HCT116 (cell line): ENCODE results near the gene MRPL37. TPM values are rescaled to one million over a fixed set of nuclear protein-coding genes. Genes with fewer than 3 reads are reported as not detected.

Source experiments
- ATAC-seq: fragments of 200-7000 bp; cut with Tn5 transposase; 2 replicates; pipeline ENCODE4 v1.9.1; 2020; ENCODE audit warnings: mild to moderate bottlenecking, moderate library complexity
- BruUV-seq: library from RNA; stranded (reverse); fragments of 400-500 nt; replicated peaks from 2 replicates; lab custom pipeline; 2021; lab: Mats Ljungman, UMichigan
- CTCF ChIA-PET: fragments of 300-600 bp; sonication (Branson Sonifier 250); formaldehyde crosslinking; loops from one replicate; lab custom pipeline; 2021; ENCODE audit warnings: antibody characterized with exemption; lab: Charles Lee
- POLR2A ChIA-PET: fragments of 300-600, 350-600 bp; sonication (Branson Sonifier 250); formaldehyde crosslinking; loops from one replicate; lab custom pipeline; 2021; ENCODE audit warnings: antibody characterized with exemption; lab: Charles Lee
- RAD21 ChIA-PET, 2 experiments: fragments of 300-600 bp; sonication (Branson Sonifier 250); formaldehyde crosslinking; loops; one replicate each; lab custom pipeline; 2023; ENCODE audit warnings: low total read pairs in 2 of 2; ENCODE audit not compliant: uncharacterized antibody in 2 of 2, unreplicated experiment in 2 of 2, low non-redundant PET in 1 of 2; lab: Charles Lee
- DNase-seq: peaks from one replicate; pipeline ENCODE4 v3.0.0-alpha.2; 2010; ENCODE audit warnings: low read depth, low spot score
- H2AFZ ChIP-seq: fragments of 200-600 bp; shearing (Covaris generic), sonication (generic); 2 replicates; pipeline ENCODE4 v1.6.1; 2017; ENCODE audit warnings: low read depth, mixed run types, mixed read lengths, antibody characterized with exemption, low read length; ENCODE audit not compliant: poor library complexity, severe bottlenecking
- H3K27ac ChIP-seq: 2 replicates; pipeline ENCODE4 v1.5.1; 2012; ENCODE audit warnings: low read depth, low read length
- H3K27me3 ChIP-seq: fragments of 200-600 bp; sonication (generic); 2 replicates; pipeline ENCODE4 v1.6.1; 2016; ENCODE audit warnings: mixed run types, low read length, mixed read lengths; ENCODE audit not compliant: insufficient read depth
- H3K36me3 ChIP-seq, 2 experiments: fragments of 200-500 bp in 1 of 2; fragments of 200-600 bp in 1 of 2; sonication (Bioruptor generic) in 1 of 2; sonication (generic) in 1 of 2; 2 replicates each; pipeline versions ENCODE4 v1.5.1 to v1.6.1; 2014 to 2016; ENCODE audit warnings: low read length in 2 of 2, inconsistent platforms in 1 of 2, mixed read lengths in 1 of 2, mixed run types in 1 of 2; ENCODE audit not compliant: insufficient read depth in 2 of 2, control insufficient read depth in 1 of 2
- H3K4me1 ChIP-seq, 2 experiments: fragments of 200-600 bp in 1 of 2; sonication (generic) in 1 of 2; 2 replicates each; pipeline versions ENCODE4 v1.5.1 to v1.6.1; 2012 to 2017; ENCODE audit warnings: low read length in 2 of 2, inconsistent platforms in 1 of 2, mild to moderate bottlenecking in 1 of 2, mixed read lengths in 1 of 2, mixed run types in 1 of 2, moderate library complexity in 1 of 2; ENCODE audit not compliant: insufficient read depth in 2 of 2, control insufficient read depth in 1 of 2
- H3K4me2 ChIP-seq: fragments of 200-600 bp; sonication (generic); 2 replicates; pipeline ENCODE4 v1.6.1; 2017; ENCODE audit warnings: mixed run types, low read length, mixed read lengths
- H3K4me3 ChIP-seq, 2 experiments: fragments of 200-600 bp in 1 of 2; sonication (generic) in 1 of 2; replicated peaks in 1 of 2; 2 replicates each; pipeline ENCODE4 v1.5.1; 2011 to 2016; ENCODE audit warnings: low read length in 2 of 2, control low read depth in 1 of 2, low read depth in 1 of 2, mild to moderate bottlenecking in 1 of 2, mixed read lengths in 1 of 2, mixed run types in 1 of 2
- H3K79me2 ChIP-seq: fragments of 200-600 bp; sonication (generic); 2 replicates; pipeline ENCODE4 v1.6.1; 2017; ENCODE audit warnings: mild to moderate bottlenecking, mixed run types, low read length, moderate library complexity, mixed read lengths; ENCODE audit not compliant: insufficient read depth
- H3K9ac ChIP-seq: fragments of 200-600 bp; sonication (generic); 2 replicates; pipeline ENCODE4 v1.6.1; 2016; ENCODE audit warnings: low read length, mixed read lengths
- H3K9me2 ChIP-seq: fragments of 200-600 bp; sonication (generic), shearing (Covaris generic); 2 replicates; pipeline ENCODE4 v1.6.1; 2017; ENCODE audit warnings: mixed run types, mild to moderate bottlenecking, moderate library complexity; ENCODE audit not compliant: insufficient read depth
- H3K9me3 ChIP-seq, 2 experiments: fragments of 200-500 bp in 1 of 2; fragments of 200-600 bp in 1 of 2; sonication (Bioruptor generic) in 1 of 2; sonication (generic) in 1 of 2; 2 replicates each; pipeline ENCODE4 v1.6.1; 2014 to 2017; ENCODE audit warnings: low read length in 2 of 2, mixed read lengths in 2 of 2, inconsistent platforms in 1 of 2, low read depth in 1 of 2, mild to moderate bottlenecking in 1 of 2, mixed run types in 1 of 2, moderate library complexity in 1 of 2; ENCODE audit not compliant: control insufficient read depth in 1 of 2, insufficient read depth in 1 of 2
- H4K20me1 ChIP-seq: fragments of 200-600 bp; sonication (generic), shearing (Covaris generic); 2 replicates; pipeline ENCODE4 v1.6.1; 2017; ENCODE audit warnings: mixed run types, mild to moderate bottlenecking, moderate library complexity; ENCODE audit not compliant: insufficient read depth
- ATF3 ChIP-seq: IDR thresholded peaks from 2 replicates; pipeline ENCODE4 v1.6.1; 2012
- CTCF ChIP-seq, 3 experiments: fragments of 200-600 bp in 1 of 3; sonication (generic) in 1 of 3; IDR thresholded peaks in 2 of 3; conservative IDR thresholded peaks in 1 of 3; 2 replicates each; pipeline ENCODE4 v1.5.1; 2012 to 2017; ENCODE audit warnings: low read depth in 2 of 3, low read length in 2 of 3, antibody characterized with exemption in 1 of 3, borderline replicate concordance in 1 of 3, control low read depth in 1 of 3, mild to moderate bottlenecking in 1 of 3, mixed read lengths in 1 of 3, mixed run types in 1 of 3, moderate library complexity in 1 of 3; ENCODE audit not compliant: insufficient read depth in 1 of 3
- EGR1 ChIP-seq: IDR thresholded peaks from 2 replicates; pipeline ENCODE4 v1.6.1; 2012; ENCODE audit warnings: low read depth
- ELF1 ChIP-seq: IDR thresholded peaks from 2 replicates; pipeline ENCODE4 v1.6.1; 2012; ENCODE audit warnings: low read depth, borderline replicate concordance
- EZH2phosphoT487 ChIP-seq: fragments of 200-600 bp; IDR thresholded peaks from 2 replicates; pipeline ENCODE4 v1.6.1; 2018; ENCODE audit warnings: antibody characterized with exemption, borderline replicate concordance
- FOSL1 ChIP-seq: IDR thresholded peaks from 2 replicates; pipeline ENCODE4 v1.6.1; 2012; ENCODE audit warnings: low read depth
- JUND ChIP-seq: IDR thresholded peaks from 2 replicates; pipeline ENCODE4 v1.6.1; 2012
- RAD21 ChIP-seq: IDR thresholded peaks from 2 replicates; pipeline ENCODE4 v1.6.1; 2012; ENCODE audit warnings: low read depth, mild to moderate bottlenecking
- SIN3A ChIP-seq: IDR thresholded peaks from 2 replicates; pipeline ENCODE4 v1.6.1; 2012; ENCODE audit warnings: low read depth
- SP1 ChIP-seq: IDR thresholded peaks from 2 replicates; pipeline ENCODE4 v1.6.1; 2012; ENCODE audit warnings: low read depth
- ZFX ChIP-seq: fragments of 450-650 bp; IDR thresholded peaks from 2 replicates; pipeline ENCODE4 v1.6.1; 2017
- ZNF274 ChIP-seq: fragments of 200-500 bp; sonication (Bioruptor generic); IDR thresholded peaks from 2 replicates; pipeline ENCODE4 v1.6.1; 2014; ENCODE audit warnings: mild to moderate bottlenecking, low read depth, low read length, inconsistent platforms
- intact Hi-C: fragments of 100-400 bp; cut with micrococcal nuclease; formaldehyde crosslinking; loops from 2 replicates; pipeline ENCODE4 v1.10.0; 2022
- total RNA-seq: library from RNA; stranded (reverse); gene quantifications from one replicate; pipeline ENCODE4 v1.2.1, GENCODE V29; 2021; ENCODE audit not compliant: unreplicated experiment

The MRPL37 gene
- total RNA-seq, 1 experiment from 2014 or later: 132 TPM

GRCh38 chr1:54173681-54174080 is 26.3 kb upstream of the MRPL37 start:
- Histone ChIP-seq H3K4me3 (no peak overlapping the region), H3K9me3 (no peaks in the 10 kb centered on the region), H2AFZ (no peak overlapping the region), H3K79me2 (no peaks in the 10 kb centered on the region), H3K27me3 (no peaks in the 10 kb centered on the region), H3K4me1 (no peaks in the 10 kb centered on the region), H3K36me3 (no peaks in the 10 kb centered on the region), H3K27ac (no peak overlapping the region), H3K4me2 (no peak overlapping the region), H3K9ac (no peak overlapping the region), H3K9me2 (no peaks in the 10 kb centered on the region), H4K20me1 (no peaks in the 10 kb centered on the region)
- ChIA-PET RAD21 (no interaction called here), POLR2A (no interaction called here), CTCF (no interaction called here)
- intact Hi-C loops: no loop called here
- TF ChIP-seq ZNF274 (no peak), EZH2phosphoT487 (no peak), RAD21 (no peak), EGR1 (no peak), ATF3 (no peak), FOSL1 (no peak), CTCF (IDR thresholded peaks at IDR 0.05 in 2 of 3, conservative IDR thresholded peaks at IDR 0.05 in 1 of 3; ENCODE audit: borderline replicate concordance in 1 of 3, insufficient read depth in 1 of 3, low read depth in 2 of 3, low read length in 2 of 3) (no peak), SP1 (no peak), ZFX (no peak), ELF1 (no peak), SIN3A (no peak), JUND (no peak)
- BruUV-seq: no TSS peak
- ATAC-seq (no peak), DNase-seq (no peak)
